Loucy (cell line): ENCODE measurements around the gene GPR17.

Source experiments
- H2AFZ ChIP-seq: fragments of 200-600 bp; sonication (generic); 2 replicates; pipeline ENCODE4 v1.6.0; 2016; ENCODE audit warnings: antibody characterized with exemption, mild to moderate bottlenecking, low read length, moderate library complexity
- H3F3A ChIP-seq: fragments of 200-600 bp; 2 replicates; pipeline ENCODE4 v1.6.0; 2016; ENCODE audit warnings: antibody characterized with exemption, low read depth, mild to moderate bottlenecking
- H3K27me3 ChIP-seq: fragments of 200-600 bp; sonication (generic); 2 replicates; pipeline ENCODE4 v1.6.1; 2014; ENCODE audit warnings: low read length, mild to moderate bottlenecking; ENCODE audit not compliant: insufficient read depth, poor library complexity, severe bottlenecking
- H3K36me3 ChIP-seq: fragments of 200-600 bp; sonication (generic); 2 replicates; pipeline ENCODE4 v1.6.1; 2016; ENCODE audit warnings: low read length; ENCODE audit not compliant: insufficient read depth
- H3K4me1 ChIP-seq: fragments of 200-600 bp; sonication (generic); 2 replicates; pipeline ENCODE4 v1.5.1; 2014; ENCODE audit warnings: low read length, mild to moderate bottlenecking; ENCODE audit not compliant: insufficient read depth, poor library complexity, severe bottlenecking
- H3K4me2 ChIP-seq: fragments of 200-600 bp; sonication (generic); 2 replicates; pipeline ENCODE4 v1.6.0; 2014; ENCODE audit warnings: antibody characterized with exemption, low read length, low read depth, mild to moderate bottlenecking; ENCODE audit not compliant: poor library complexity, severe bottlenecking
- H3K4me3 ChIP-seq: fragments of 200-600 bp; sonication (generic); 2 replicates; pipeline ENCODE4 v1.5.1; 2014; ENCODE audit warnings: low read length, mild to moderate bottlenecking, mixed read lengths; ENCODE audit not compliant: poor library complexity, severe bottlenecking
- H3K79me2 ChIP-seq: fragments of 200-600 bp; sonication (generic); 2 replicates; pipeline ENCODE4 v1.6.1; 2014; ENCODE audit warnings: low read length; ENCODE audit not compliant: insufficient read depth
- H3K9ac ChIP-seq: fragments of 200-600 bp; sonication (generic); 2 replicates; pipeline ENCODE4 v1.6.0; 2014; ENCODE audit warnings: mild to moderate bottlenecking, low read depth, low read length, moderate library complexity; ENCODE audit not compliant: poor library complexity, severe bottlenecking
- H3K9me2 ChIP-seq: fragments of 200-600 bp; sonication (generic); replicated peaks from 2 replicates; pipeline ENCODE4 v1.6.1; 2016; ENCODE audit warnings: low read depth, low read length, mixed read lengths
- H3K9me3 ChIP-seq: fragments of 200-600 bp; sonication (generic); 2 replicates; pipeline ENCODE4 v1.6.1; 2014; ENCODE audit warnings: mild to moderate bottlenecking, antibody characterized with exemption, low read length, low read depth; ENCODE audit not compliant: insufficient read depth
- H4K20me1 ChIP-seq: fragments of 200-600 bp; sonication (generic); 2 replicates; pipeline ENCODE4 v1.6.0; 2014; ENCODE audit warnings: antibody characterized with exemption, low read length, mild to moderate bottlenecking; ENCODE audit not compliant: insufficient read depth, poor library complexity, severe bottlenecking
- EZH2phosphoT487 ChIP-seq: fragments of 200-600 bp; IDR thresholded peaks from 2 replicates; pipeline ENCODE4 v1.6.1; 2018; ENCODE audit warnings: antibody characterized with exemption, mild to moderate bottlenecking, moderate library complexity, borderline replicate concordance
- TF ChIP-seq, protein P1 (sequence below): fragments of 200-600 bp; sonication (generic); conservative IDR thresholded peaks from 2 replicates; pipeline ENCODE4 v1.5.1; 2014; ENCODE audit warnings: mild to moderate bottlenecking, antibody characterized with exemption, low read length

The GPR17 gene

DNA sequence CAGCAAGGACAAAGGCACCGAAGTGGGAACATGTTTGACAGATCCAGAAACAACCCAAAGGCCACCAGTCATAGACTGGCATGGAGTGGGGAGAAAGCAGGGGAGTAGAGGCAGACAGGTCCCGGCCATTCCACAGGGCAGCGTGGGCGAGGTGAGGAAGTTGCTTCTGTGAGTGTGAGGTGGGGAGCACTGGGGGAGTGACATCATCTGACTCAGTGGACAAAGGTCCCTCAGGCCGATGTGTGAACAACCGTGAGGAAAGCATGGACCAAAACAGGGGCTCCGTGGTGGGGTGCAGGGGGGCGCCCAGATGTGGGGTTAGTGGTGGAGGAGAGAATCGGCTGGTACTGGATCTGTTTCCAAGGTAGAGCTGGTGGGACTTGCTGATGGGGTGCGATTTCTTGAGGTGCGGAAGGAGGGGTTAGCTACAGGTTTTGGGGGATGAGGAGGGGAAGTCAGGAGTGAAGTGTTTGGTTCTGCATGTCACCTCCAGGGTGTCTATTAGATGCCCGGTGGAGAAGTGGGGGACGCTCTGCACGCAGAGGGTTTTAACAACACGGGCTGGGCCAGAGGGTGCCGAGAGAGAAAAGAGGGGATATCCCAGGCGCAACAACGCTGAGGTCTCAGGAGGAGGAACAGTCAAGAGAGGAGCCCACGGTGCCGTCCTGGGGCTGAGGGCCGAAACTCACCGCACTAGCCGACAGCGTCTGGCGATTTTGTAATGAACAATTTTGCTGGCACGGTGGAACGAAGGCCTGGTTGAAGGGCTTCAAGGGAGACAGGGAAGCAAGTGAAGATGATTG is 52.8 kb downstream of the GPR17 start:
- H3K4me2 ChIP-seq: no peak overlapping the region
- H3K9me3 ChIP-seq: no peaks in the 10 kb centered on the region
- H3K27me3 ChIP-seq: no peaks in the 10 kb centered on the region
- TF ChIP-seq, protein P1, sequence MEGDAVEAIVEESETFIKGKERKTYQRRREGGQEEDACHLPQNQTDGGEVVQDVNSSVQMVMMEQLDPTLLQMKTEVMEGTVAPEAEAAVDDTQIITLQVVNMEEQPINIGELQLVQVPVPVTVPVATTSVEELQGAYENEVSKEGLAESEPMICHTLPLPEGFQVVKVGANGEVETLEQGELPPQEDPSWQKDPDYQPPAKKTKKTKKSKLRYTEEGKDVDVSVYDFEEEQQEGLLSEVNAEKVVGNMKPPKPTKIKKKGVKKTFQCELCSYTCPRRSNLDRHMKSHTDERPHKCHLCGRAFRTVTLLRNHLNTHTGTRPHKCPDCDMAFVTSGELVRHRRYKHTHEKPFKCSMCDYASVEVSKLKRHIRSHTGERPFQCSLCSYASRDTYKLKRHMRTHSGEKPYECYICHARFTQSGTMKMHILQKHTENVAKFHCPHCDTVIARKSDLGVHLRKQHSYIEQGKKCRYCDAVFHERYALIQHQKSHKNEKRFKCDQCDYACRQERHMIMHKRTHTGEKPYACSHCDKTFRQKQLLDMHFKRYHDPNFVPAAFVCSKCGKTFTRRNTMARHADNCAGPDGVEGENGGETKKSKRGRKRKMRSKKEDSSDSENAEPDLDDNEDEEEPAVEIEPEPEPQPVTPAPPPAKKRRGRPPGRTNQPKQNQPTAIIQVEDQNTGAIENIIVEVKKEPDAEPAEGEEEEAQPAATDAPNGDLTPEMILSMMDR: no peak
- H3K4me3 ChIP-seq: no peak overlapping the region
- H3K4me1 ChIP-seq: peaks cover 21% of the 10 kb centered on the region
- no peaks in the 10 kb centered on the region for H3K9me2 ChIP-seq
- H2AFZ ChIP-seq: no peak overlapping the region
- H3K79me2 ChIP-seq: peaks cover 16% of the 10 kb centered on the region
- H4K20me1 ChIP-seq: peaks cover 16% of the 10 kb centered on the region
- no peaks in the 10 kb centered on the region for H3F3A ChIP-seq
- H3K36me3 ChIP-seq: no peaks in the 10 kb centered on the region
- H3K9ac ChIP-seq: no peak overlapping the region

DNA sequence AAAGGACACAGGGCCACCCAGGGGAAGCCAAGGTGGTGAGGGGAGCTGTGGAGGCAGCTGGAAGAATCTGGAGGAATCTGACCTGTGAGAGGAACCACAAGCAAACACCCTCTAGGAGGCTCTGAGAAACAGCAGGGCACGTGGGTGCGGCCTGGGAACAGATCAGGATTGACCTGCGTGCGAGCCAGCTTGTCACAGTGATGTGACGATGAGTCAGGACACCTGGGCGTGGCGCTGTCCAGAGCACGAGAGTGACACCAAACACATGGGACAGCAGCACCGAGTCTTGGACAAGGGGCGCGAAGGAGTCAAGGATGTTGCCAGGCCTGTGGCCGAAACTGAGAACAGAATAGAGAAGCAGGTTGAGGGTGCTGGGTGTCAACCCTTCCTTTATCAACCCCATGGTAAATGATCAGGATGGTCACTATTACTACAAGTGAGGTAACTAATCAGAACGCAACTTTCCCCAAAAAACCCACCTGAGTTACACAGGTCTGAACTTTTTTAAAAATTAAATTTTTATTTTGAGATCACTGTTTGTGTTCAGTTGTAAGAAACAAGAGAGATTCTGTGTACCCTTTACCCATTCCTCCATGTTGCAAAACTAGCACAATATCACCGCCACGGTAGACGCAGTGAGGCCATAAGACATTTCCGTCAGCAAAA is 54.7 kb downstream of the GPR17 start:
- peaks cover 30% of the 10 kb centered on the region for H3K4me1 ChIP-seq
- peaks cover 26% of the 10 kb centered on the region for H3K79me2 ChIP-seq
- no peaks in the 10 kb centered on the region for H3K9me2 ChIP-seq
- peaks cover 3% of the 10 kb centered on the region; the same call in 1 of the 2 replicates for H3F3A ChIP-seq
- H3K27me3 ChIP-seq: no peaks in the 10 kb centered on the region
- no peaks in the 10 kb centered on the region; the same call in 1 of the 2 replicates for H3K36me3 ChIP-seq
- H3K9ac ChIP-seq: peak overlapping the region; percentile 76
- peaks cover 26% of the 10 kb centered on the region for H4K20me1 ChIP-seq
- H3K4me2 ChIP-seq: peak overlapping the region; percentile 81
- H2AFZ ChIP-seq: peak overlapping the region; percentile 72
- H3K9me3 ChIP-seq: no peaks in the 10 kb centered on the region
- TF ChIP-seq EZH2phosphoT487: no peak
- TF ChIP-seq, protein P1: no peak
- peak overlapping the region; percentile 78 for H3K4me3 ChIP-seq

DNA sequence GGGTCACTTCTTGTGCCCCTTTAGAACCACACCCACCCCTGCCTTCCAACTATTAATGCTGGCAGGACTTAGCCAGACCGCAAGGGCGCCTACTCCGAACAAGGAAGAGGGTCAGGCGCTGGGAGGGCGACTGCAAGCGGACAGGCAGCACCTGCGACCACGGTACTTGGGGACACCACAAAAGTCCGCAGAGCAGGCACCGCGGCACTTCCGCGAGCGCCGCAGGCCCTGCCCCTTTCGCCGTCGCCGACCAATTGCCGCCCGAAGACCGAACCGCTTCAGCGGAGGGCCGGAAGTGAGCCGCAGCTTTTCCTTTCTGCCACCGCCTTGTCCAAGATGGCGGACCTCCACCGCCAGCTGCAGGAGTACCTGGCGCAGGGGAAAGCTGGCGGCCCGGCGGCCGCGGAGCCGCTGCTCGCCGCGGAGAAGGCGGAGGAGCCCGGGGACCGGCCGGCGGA is 55.3 kb downstream of the GPR17 start, which contains the start of gene SFT2D3:
TSS of gene SFT2D3 (plus strand) at position 305 of the 458 bp plus-strand sequence. CDS start at position 337, 32 bp downstream.
- Histone ChIP-seq H3K4me1 (peaks cover 30% of the 10 kb centered on the region), H3K36me3 (no peaks in the 10 kb centered on the region; the same call in 1 of the 2 replicates), H3F3A (peaks cover 3% of the 10 kb centered on the region; the same call in 1 of the 2 replicates), H2AFZ (peak within 1 kb of the TSS; percentile 72), H3K9me2 (no peaks in the 10 kb centered on the region), H3K9ac (peak within 1 kb of the TSS; percentile 76), H3K4me3 (peak within 1 kb of the TSS; percentile 78), H3K4me2 (peak within 1 kb of the TSS; percentile 96), H4K20me1 (peaks cover 26% of the 10 kb centered on the region), H3K27me3 (no peaks in the 10 kb centered on the region), H3K9me3 (no peaks in the 10 kb centered on the region), H3K79me2 (peaks cover 26% of the 10 kb centered on the region)
- TF ChIP-seq EZH2phosphoT487: no peak
- TF ChIP-seq, protein P1: no peak
